ENCODE results near the gene TFIP11.

DNA sequence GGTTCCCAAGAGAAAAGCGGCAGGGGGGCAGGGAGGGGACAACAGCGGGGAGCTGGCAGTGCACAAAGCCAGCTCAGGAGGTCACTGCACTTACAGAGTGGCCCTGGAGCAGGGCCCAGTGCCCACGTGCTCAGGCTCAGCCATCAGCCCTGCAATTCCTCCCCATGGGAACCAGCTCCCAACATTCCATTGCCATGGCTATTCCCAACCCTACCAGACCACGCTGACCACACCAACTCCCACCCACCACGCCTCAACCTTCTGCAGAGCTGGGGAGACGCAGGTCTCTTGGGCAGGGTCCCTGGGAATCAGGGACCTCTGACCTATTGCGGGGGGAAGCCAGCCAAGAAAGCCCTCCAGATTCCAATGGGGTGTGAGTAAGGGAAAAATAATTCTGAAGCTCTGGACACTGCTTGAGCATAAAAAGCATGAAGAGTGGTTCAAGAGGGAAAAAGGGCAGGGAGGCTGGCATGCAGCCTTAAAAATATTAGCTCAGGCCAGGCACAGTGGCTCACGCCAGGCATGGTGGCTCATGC lies 38.3 kb upstream of the TFIP11 start:
- TF ChIP-seq, protein P1, sequence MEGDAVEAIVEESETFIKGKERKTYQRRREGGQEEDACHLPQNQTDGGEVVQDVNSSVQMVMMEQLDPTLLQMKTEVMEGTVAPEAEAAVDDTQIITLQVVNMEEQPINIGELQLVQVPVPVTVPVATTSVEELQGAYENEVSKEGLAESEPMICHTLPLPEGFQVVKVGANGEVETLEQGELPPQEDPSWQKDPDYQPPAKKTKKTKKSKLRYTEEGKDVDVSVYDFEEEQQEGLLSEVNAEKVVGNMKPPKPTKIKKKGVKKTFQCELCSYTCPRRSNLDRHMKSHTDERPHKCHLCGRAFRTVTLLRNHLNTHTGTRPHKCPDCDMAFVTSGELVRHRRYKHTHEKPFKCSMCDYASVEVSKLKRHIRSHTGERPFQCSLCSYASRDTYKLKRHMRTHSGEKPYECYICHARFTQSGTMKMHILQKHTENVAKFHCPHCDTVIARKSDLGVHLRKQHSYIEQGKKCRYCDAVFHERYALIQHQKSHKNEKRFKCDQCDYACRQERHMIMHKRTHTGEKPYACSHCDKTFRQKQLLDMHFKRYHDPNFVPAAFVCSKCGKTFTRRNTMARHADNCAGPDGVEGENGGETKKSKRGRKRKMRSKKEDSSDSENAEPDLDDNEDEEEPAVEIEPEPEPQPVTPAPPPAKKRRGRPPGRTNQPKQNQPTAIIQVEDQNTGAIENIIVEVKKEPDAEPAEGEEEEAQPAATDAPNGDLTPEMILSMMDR (IDR thresholded peaks at IDR 0.05): no peak
- no peak for TF ChIP-seq POLR2A (IDR thresholded peaks at IDR 0.05)

All from vagina (tissue), 2 donors.